Thyroid gland (tissue), 4 donors: ENCODE data around the gene HS3ST3A1. TPM values are rescaled to one million over a fixed set of nuclear protein-coding genes. Genes with fewer than 3 reads are reported as not detected.

Experiments
- DNase-seq, 2 donors: peaks; one replicate each; pipeline ENCODE4 v3.0.0-alpha.2; 2019
- H3K27ac ChIP-seq, 3 donors: fragments of 200-600 bp; sonication (generic); 1 replicate in 2 of 3; 2 replicates in 1 of 3; pipeline ENCODE4 v1.5.1; 2016 to 2019; ENCODE audit warnings: mild to moderate bottlenecking in 1 of 3, moderate library complexity in 1 of 3
- H3K27me3 ChIP-seq: fragments of 200-600 bp; sonication (generic); one replicate; pipeline ENCODE4 v1.5.1; 2019
- H3K36me3 ChIP-seq, 2 donors: fragments of 200-600 bp; sonication (generic); one replicate each; pipeline ENCODE4 v1.5.1; 2016 to 2019
- H3K4me1 ChIP-seq, 2 donors: fragments of 200-600 bp; sonication (generic); one replicate each; pipeline ENCODE4 v1.5.1; 2017 to 2019
- H3K4me3 ChIP-seq, 3 donors: fragments of 200-600 bp; sonication (generic); replicated peaks in 1 of 3; 1 replicate in 2 of 3; 2 replicates in 1 of 3; pipeline ENCODE4 v1.5.1; 2016; ENCODE audit warnings: mild to moderate bottlenecking in 1 of 3
- H3K9me3 ChIP-seq: fragments of 200-600 bp; sonication (generic); one replicate; pipeline ENCODE4 v1.5.1; 2017
- POLR2A ChIP-seq, 2 donors: fragments of 450-650 bp; IDR thresholded peaks; one replicate each; pipeline ENCODE4 v1.6.1; 2017; ENCODE audit warnings: antibody characterized with exemption in 2 of 2, mild to moderate bottlenecking in 2 of 2, moderate library complexity in 1 of 2
- WGBS, 2 donors: methylation state at CpG; one replicate each; pipeline ENCODE4 v1.1.5; 2017; 5-methylcytosine and 5-hydroxymethylcytosine counted together
- intact Hi-C: fragments of 100-400 bp; cut with DNase I; formaldehyde crosslinking; loops from one replicate; pipeline ENCODE4 v1.15.1; 2023
- total RNA-seq, 4 donors: library from RNA; depleted of rRNA; stranded (reverse); fragments of >200 nt; gene quantifications; one replicate each; pipeline ENCODE4 v1.2.3, GENCODE V29; 2016
- TF ChIP-seq, protein P1 (sequence below), 6 experiments: fragments of 200-600 bp in 3 of 6; fragments of 450-650 bp in 3 of 6; sonication (generic) in 3 of 6; IDR thresholded peaks; one replicate each; pipeline ENCODE4 v1.5.1; 2016 to 2019; ENCODE audit warnings: antibody characterized with exemption in 6 of 6, mild to moderate bottlenecking in 2 of 6, inconsistent platforms in 1 of 6, moderate library complexity in 1 of 6

HS3ST3A1 gene
- total RNA-seq, 4 donors from 2014 or later: 0.98 to 2.1 (median 1.8) TPM

DNA sequence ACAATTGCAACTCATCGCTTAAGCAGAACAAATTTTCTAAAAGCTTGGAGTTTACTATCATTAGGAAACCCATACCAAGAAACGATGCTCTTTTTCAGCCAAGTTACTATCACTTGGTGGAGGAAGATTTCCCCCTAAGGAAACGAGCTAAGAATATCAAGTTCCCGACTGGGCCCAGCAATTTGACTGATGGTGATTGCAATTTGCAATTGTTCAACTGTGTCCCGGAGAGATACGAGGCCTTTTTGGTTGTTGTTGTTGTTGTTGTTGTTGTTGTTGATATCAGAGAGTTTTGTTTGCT, 6.2 kb downstream of the HS3ST3A1 start:
- 68 to 75% methylated on average over 6 of the region's 6 CpGs for WGBS, 2 donors
- Histone ChIP-seq H3K27me3 (no peaks in the 10 kb centered on the region), H3K4me1 (peaks cover 0 to under 1% of the 10 kb centered on the region in 2 donors), H3K36me3 (no peaks in the 10 kb centered on the region), H3K9me3 (no peaks in the 10 kb centered on the region), H3K27ac (no peak overlapping the region), H3K4me3 (no peak overlapping the region)
- DNase-seq: no peak
- TF ChIP-seq, protein P1, sequence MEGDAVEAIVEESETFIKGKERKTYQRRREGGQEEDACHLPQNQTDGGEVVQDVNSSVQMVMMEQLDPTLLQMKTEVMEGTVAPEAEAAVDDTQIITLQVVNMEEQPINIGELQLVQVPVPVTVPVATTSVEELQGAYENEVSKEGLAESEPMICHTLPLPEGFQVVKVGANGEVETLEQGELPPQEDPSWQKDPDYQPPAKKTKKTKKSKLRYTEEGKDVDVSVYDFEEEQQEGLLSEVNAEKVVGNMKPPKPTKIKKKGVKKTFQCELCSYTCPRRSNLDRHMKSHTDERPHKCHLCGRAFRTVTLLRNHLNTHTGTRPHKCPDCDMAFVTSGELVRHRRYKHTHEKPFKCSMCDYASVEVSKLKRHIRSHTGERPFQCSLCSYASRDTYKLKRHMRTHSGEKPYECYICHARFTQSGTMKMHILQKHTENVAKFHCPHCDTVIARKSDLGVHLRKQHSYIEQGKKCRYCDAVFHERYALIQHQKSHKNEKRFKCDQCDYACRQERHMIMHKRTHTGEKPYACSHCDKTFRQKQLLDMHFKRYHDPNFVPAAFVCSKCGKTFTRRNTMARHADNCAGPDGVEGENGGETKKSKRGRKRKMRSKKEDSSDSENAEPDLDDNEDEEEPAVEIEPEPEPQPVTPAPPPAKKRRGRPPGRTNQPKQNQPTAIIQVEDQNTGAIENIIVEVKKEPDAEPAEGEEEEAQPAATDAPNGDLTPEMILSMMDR (IDR thresholded peaks at IDR 0.05): no peak
- no peak for TF ChIP-seq POLR2A (IDR thresholded peaks at IDR 0.05)
- intact Hi-C loops: loop anchor here (10.0 kb wide), 1 partner anchor 1329 kb away; no protein-coding TSS in a partner anchor

DNA sequence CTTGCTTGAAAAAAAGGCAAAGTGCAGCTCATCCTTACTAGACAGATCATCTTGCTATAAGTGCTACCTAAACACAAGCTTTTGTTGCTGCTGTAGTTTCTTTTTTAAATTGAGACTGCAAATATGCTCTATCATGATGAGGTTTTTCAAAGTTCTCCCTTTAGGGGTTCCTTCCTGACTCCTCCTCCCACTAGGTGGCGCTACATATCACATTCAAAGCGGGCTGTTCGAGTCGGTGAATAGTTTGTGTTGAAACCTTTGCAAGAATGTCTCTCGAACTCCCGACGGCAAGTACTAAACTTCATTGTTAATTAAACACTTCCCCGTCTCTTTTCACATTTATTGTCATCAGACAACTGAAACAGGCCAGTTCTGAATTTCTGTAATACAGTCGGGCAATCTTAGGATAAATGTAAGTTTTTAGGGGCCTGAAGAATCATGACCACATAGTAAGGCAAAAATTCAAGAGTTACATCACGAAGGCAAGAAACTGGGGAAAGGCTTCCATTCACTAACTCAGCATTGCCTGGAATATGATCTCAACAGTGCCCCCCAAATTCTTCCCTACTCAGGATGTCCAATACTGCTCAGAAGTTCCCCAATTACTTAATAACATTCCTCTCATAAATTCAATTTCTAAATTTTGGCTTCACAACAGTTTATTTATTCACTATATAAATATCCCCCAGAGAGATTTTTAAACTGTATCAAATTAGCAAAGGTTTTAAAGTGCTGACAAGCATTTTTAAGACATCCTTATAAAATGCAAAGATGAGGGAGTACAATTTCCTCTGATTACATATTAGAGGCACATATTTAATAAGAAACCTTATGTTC, 6.7 kb downstream of the HS3ST3A1 start:
- Histone ChIP-seq H3K36me3 (no peaks in the 10 kb centered on the region), H3K27ac (no peak overlapping the region), H3K4me3 (no peak overlapping the region), H3K4me1 (no peaks in the 10 kb centered on the region), H3K27me3 (no peaks in the 10 kb centered on the region), H3K9me3 (no peaks in the 10 kb centered on the region)
- TF ChIP-seq POLR2A (IDR thresholded peaks at IDR 0.05): no peak
- TF ChIP-seq, protein P1 (IDR thresholded peaks at IDR 0.05): peak; percentile 61 to 88 (median 67)
- intact Hi-C loops: loop anchor here (10.0 kb wide), 1 partner anchor 1330 kb away; no protein-coding TSS in a partner anchor
- WGBS, 2 donors: 18 to 19% methylated on average over 10 of the region's 10 CpGs
- peak; percentile 61 to 73 for DNase-seq

DNA sequence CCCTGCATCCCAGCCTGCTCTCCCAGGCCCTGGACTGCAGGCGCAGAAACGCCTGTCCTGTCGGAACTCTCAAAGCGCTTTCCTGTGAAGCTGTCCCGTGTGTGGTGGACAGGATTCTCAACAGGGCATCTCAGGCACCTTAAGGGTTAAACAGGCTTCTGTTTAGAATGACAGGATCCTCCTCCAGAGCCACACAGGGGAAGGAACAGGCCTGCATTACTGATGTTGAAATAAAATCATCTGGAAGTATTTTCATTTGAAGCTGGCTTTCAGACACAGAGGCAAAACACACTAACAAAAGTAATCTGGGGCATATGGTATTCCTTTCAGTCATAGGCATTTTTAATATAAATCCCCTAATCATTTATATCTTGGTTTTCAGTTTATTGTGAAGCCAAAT, 7.4 kb downstream of the HS3ST3A1 start:
- intact Hi-C loops: loop anchor here (10.0 kb wide), 1 partner anchor 1330 kb away; no protein-coding TSS in a partner anchor
- Histone ChIP-seq H3K9me3 (no peaks in the 10 kb centered on the region), H3K4me3 (no peak overlapping the region), H3K4me1 (no peaks in the 10 kb centered on the region), H3K27me3 (no peaks in the 10 kb centered on the region), H3K36me3 (no peaks in the 10 kb centered on the region), H3K27ac (no peak overlapping the region)
- WGBS, 2 donors: 93% methylated on average over 5 of the region's 5 CpGs
- no peak for DNase-seq
- no peak for TF ChIP-seq POLR2A (IDR thresholded peaks at IDR 0.05)
- TF ChIP-seq, protein P1 (IDR thresholded peaks at IDR 0.05): no peak

DNA sequence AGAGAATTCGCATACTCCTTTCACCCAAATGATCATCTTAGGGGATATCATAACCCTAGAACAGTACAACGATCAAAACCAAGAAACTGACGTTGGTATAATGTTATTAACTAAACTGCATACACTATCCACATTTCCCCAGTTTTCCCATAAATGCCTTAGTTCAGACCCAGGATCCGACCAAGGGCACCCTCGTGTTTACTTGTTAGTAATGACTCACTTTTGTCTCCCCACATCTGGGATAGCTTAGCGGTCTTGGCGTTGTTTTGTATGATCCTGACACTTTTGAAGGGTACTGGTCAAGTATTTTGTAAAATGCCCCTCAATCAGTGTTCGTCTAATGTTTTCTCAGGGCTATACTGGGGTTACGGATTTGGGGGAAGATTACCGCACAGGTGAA, 8.0 kb downstream of the HS3ST3A1 start:
- intact Hi-C loops: loop anchor here (10.0 kb wide), 1 partner anchor 1331 kb away; no protein-coding TSS in a partner anchor
- Histone ChIP-seq H3K27me3 (no peaks in the 10 kb centered on the region), H3K4me3 (no peak overlapping the region), H3K4me1 (no peaks in the 10 kb centered on the region), H3K36me3 (no peaks in the 10 kb centered on the region), H3K27ac (no peak overlapping the region), H3K9me3 (no peaks in the 10 kb centered on the region)
- TF ChIP-seq POLR2A (IDR thresholded peaks at IDR 0.05): no peak
- TF ChIP-seq, protein P1 (IDR thresholded peaks at IDR 0.05): no peak
- no peak for DNase-seq
- WGBS, 2 donors: 90% methylated on average over 10 of the region's 10 CpGs
